Daoy (cell line): ENCODE data around the gene OLIG2. TPM values are rescaled to one million over a fixed set of nuclear protein-coding genes. Genes with fewer than 3 reads are reported as not detected.

Experiments
- DNase-seq: peaks from one replicate; pipeline ENCODE4 v3.0.0-alpha.2; 2015; ENCODE audit warnings: low read depth
- total RNA-seq: library from RNA; depleted of rRNA; stranded (reverse); fragments of >200 nt; shearing (Covaris generic); gene quantifications from 2 replicates; pipeline ENCODE4 v1.2.3, GENCODE V29; 2014; rRNA removed

Gene OLIG2
- total RNA-seq, 1 experiment from 2014 or later, result 1.3 TPM

GRCh38 chr21:33063907-33064622 is 38.3 kb downstream of the OLIG2 start:
- no peak for DNase-seq

DNA sequence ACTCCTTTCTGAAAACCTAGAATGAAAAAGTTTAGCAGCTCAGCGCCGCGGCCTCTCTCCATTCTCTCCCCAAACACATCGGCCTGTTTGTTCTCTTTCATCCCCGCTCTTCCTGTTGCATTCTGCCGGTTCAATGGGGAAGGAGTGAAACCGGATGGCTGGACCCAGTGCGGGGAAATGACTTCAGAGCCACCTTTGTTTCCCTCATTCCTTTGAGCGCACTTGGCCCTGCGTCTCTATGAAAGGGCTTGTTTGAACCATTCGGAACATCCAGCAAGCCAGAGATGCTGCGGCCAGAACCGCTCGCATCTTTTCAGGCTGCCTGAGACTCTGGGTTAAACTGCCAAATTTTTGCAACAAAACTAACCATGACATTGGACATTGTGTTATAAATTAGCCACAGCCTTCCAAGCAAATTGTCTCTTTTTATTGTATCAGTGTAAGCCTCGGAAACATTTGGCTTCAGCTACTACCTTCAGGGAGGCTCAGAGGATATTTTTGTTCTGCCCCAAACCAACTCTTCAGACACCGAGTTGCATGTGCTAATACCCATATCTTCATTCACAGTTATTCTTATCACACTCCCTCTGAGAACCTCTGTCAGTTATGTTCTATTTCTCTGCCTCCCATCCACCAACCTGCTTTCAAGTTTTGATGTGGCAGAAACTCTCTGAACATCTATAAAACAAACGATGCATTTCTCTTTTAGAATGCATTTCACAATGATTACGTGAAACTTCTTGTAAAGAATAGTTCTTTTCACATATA is 39.1 kb downstream of the OLIG2 start:
- no peak for DNase-seq

- no peak for DNase-seq
Measured at GRCh38 chr21:33067043-33067442, 41.3 kb downstream of the OLIG2 start.

- no peak for DNase-seq
Measured at GRCh38 chr21:33067457-33067856, 41.7 kb downstream of the OLIG2 start.

GRCh38 chr21:33069243-33069642 is 43.5 kb downstream of the OLIG2 start:
- DNase-seq, result no peak

GRCh38 chr21:33069645-33069993 is 43.9 kb downstream of the OLIG2 start:
- no peak for DNase-seq

- DNase-seq, result peak; percentile 79
Measured at GRCh38 chr21:33069994-33070743, 44.4 kb downstream of the OLIG2 start, which contains the start of gene OLIG1. OLIG1 (plus strand) TSS chr21:33070141; CDS start chr21:33070247, 106 bp downstream.

DNA sequence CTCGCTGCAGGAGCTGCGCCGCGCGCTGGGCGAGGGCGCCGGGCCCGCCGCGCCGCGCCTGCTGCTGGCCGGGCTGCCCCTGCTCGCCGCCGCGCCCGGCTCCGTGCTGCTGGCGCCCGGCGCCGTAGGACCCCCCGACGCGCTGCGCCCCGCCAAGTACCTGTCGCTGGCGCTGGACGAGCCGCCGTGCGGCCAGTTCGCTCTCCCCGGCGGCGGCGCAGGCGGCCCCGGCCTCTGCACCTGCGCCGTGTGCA is 44.9 kb downstream of the OLIG2 start:
- DNase-seq, result peak; percentile 35

DNA sequence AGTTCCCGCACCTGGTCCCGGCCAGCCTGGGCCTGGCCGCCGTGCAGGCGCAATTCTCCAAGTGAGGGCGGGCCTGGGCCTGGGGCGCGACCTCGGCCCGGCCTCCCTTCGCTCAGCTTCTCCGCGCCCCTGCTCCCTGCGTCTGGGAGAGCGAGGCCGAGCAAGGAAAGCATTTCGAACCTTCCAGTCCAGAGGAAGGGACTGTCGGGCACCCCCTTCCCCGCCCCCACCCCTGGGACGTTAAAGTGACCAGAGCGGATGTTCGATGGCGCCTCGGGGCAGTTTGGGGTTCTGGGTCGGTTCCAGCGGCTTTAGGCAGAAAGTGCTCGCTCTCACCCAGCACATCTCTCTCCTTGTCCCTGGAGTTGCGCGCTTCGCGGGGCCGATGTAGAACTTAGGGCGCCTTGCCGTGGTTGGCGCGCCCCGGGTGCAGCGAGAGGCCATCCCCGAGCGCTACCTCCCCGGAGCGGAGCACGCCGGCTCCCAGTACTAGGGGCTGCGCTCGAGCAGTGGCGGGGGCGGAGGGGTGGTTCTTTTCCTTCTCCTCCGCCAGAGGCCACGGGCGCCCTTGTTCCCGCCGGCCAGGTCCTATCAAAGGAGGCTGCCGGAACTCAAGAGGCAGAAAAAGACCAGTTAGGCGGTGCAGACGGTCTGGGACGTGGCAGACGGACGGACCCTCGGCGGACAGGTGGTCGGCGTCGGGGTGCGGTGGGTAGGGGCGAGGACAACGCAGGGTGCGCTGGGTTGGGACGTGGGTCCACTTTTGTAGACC is 45.4 kb downstream of the OLIG2 start:
- peak; percentile 57 for DNase-seq

- peak; percentile 39 for DNase-seq
Measured at GRCh38 chr21:33071770-33072306, 46.1 kb downstream of the OLIG2 start.

GRCh38 chr21:33073636-33074035 is 47.9 kb downstream of the OLIG2 start:
- no peak for DNase-seq

GRCh38 chr21:33075128-33075527 is 49.4 kb downstream of the OLIG2 start:
- DNase-seq, result no peak

DNA sequence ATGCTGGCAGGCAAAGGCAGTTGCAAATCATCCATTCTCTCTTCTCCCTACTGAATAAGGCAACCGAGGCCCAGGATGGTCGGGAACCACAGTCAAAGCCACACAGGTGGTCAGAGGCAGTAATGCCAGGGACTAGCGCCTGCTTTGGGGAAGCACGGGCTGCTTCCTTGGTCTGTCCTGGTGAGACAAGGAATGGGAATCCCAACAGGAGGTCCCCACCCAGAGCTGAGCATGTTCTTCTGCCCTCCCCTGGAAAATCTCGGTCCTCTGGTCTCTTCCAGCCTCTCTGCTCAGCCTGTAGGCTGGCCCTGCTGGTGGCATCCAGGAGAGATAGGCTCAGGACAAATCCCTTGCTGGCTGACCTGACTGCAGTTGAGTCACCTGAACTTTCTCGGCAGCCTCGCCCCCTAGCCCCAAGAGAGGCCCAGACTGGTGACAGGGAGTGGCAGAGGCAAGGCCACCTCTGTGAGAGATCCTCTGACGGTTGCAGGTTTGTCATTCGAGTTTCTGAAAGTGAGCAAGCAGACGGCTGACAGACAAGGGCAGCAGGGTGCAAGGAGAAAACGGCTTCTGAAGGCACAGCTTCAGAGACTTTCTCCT is 50.0 kb downstream of the OLIG2 start:
- no peak for DNase-seq

DNA sequence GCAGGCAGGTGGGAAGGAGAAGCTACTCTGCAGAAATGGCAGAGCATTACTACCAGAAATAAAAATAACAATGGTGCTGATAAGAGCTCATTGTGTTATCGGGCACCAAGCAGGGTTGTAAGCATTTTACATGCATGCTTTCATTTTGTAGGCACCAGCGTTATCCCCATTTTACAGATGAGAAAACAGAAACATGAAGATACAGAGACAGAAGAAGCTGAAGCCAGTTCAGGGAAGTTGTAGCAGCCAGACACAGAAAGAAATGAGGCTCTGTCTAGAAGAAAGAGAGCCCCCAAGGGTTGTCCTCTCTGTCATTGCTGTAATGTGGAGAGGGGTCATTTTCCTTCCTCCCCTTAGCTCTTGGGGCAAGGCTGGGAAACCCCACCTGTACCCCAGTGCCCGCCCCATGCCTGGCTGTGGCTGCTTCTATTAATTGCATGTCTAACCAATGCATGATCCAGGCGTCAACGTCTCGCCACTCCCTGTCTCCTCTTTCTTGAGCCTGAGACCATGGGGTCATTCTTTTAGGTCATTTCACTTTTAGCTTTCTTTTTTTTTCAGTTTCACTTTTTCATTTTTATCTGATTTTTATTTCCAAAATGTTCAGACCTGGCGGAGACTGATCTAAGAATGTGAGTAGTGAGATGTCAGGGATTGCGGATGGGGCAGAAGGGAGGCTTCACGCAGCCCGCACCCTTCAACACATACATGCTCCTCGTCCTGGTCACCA is 51.0 kb downstream of the OLIG2 start:
- no peak for DNase-seq

Other genes starting within 250 kb of the OLIG2 start
- gene OLIG1, start 44.2 kb downstream of the OLIG2 start, total RNA-seq, result not detected in 2 replicates
- gene IFNAR2, start 204.0 kb downstream of the OLIG2 start, total RNA-seq, result 4.7 and 8.0 TPM in 2 replicates
- 23.9 and 26.5 TPM in 2 replicates for gene IL10RB, start 240.4 kb downstream of the OLIG2 start, total RNA-seq